Natural killer cell (primary cell): Measurements from ENCODE around the gene MYCBP. TPM values are rescaled to one million over a fixed set of nuclear protein-coding genes. Genes with fewer than 3 reads are reported as not detected.

ENCODE experiments used
- ATAC-seq, 3 donors: fragments of 150-1000 bp in 2 of 3; fragments of 200-7000 bp in 1 of 3; cut with Tn5 transposase; 1 replicate in 1 of 3; 2 replicates in 2 of 3; pipeline ENCODE4 v1.10.0; 2021; ENCODE audit warnings: mild to moderate bottlenecking in 2 of 3, moderate library complexity in 2 of 3
- DNase-seq, 2 donors: peaks; one replicate each; pipeline versions ENCODE4 v3.0.0 to v3.0.0-alpha.2; 2013 to 2021; ENCODE audit warnings: mixed read lengths in 1 of 2
- H3K27ac ChIP-seq: one replicate; pipeline ENCODE4 v1.5.1; 2013; ENCODE audit warnings: mild to moderate bottlenecking, low read length
- H3K27me3 ChIP-seq: one replicate; pipeline ENCODE4 v1.6.1; 2013; ENCODE audit warnings: low read length; ENCODE audit not compliant: control insufficient read depth, insufficient read depth
- H3K36me3 ChIP-seq: one replicate; pipeline ENCODE4 v1.6.1; 2013; ENCODE audit warnings: low read length; ENCODE audit not compliant: control insufficient read depth, insufficient read depth
- H3K4me1 ChIP-seq: one replicate; pipeline ENCODE4 v1.6.1; 2013; ENCODE audit warnings: low read length; ENCODE audit not compliant: control insufficient read depth, insufficient read depth
- H3K4me3 ChIP-seq: one replicate; pipeline ENCODE4 v1.5.1; 2013; ENCODE audit warnings: low read length
- H3K9me3 ChIP-seq: one replicate; pipeline ENCODE4 v1.6.1; 2013; ENCODE audit warnings: low read length; ENCODE audit not compliant: control insufficient read depth, insufficient read depth
- H3K27ac Mint-ChIP-seq, 2 donors: one replicate each; pipeline ENCODE4 v1.8.0; 2022; ENCODE audit warnings: mild to moderate bottlenecking in 2 of 2, mixed read lengths in 2 of 2, moderate library complexity in 1 of 2
- H3K27me3 Mint-ChIP-seq, 2 donors: one replicate each; pipeline ENCODE4 v1.8.0; 2022; ENCODE audit warnings: low read depth in 2 of 2, mixed read lengths in 2 of 2
- H3K36me3 Mint-ChIP-seq: one replicate; pipeline ENCODE4 v1.8.0; 2022; ENCODE audit warnings: mixed read lengths
- H3K4me1 Mint-ChIP-seq, 2 donors: one replicate each; pipeline ENCODE4 v1.8.0; 2022; ENCODE audit warnings: mixed read lengths in 2 of 2
- H3K4me3 Mint-ChIP-seq: one replicate; pipeline ENCODE4 v1.8.0; 2022; ENCODE audit warnings: mild to moderate bottlenecking, moderate library complexity, mixed read lengths
- H3K9me3 Mint-ChIP-seq, 2 donors: one replicate each; pipeline ENCODE4 v1.8.0; 2022; ENCODE audit warnings: mixed read lengths in 2 of 2
- CTCF ChIP-seq: fragments of 200-600 bp; IDR thresholded peaks from one replicate; pipeline ENCODE4 v1.8.0; 2022; ENCODE audit warnings: antibody characterized with exemption
- WGBS: methylation state at CpG from one replicate; pipeline ENCODE4 v1.1.7; 2013; ENCODE audit warnings: missing lambda C conversion rate; ENCODE audit not compliant: insufficient coverage; 5-methylcytosine and 5-hydroxymethylcytosine counted together
- intact Hi-C: fragments of 100-400 bp; cut with micrococcal nuclease; formaldehyde crosslinking; loops from one replicate; pipeline ENCODE4 v1.14.2; 2022
- total RNA-seq, 4 donors: library from RNA; stranded (reverse); fragments of 120-200 nt in 1 of 4; gene quantifications; one replicate each; pipeline versions ENCODE4 v1.2.3 to v1.2.4, GENCODE V29; 2013 to 2022

Gene MYCBP
- total RNA-seq, 3 donors from 2014 or later (not counting 1 experiment from before 2014, with no cell fraction given), result 5.7 to 11.4 (median 8.9) TPM

GRCh38 chr1:38812981-38813380, 60.2 kb downstream of the MYCBP start:
- peaks cover 49 to 65% of the 10 kb centered on the region in 2 donors for H3K27me3 Mint-ChIP-seq
- 73% methylated on average over 4 of the region's 5 CpGs for WGBS
- intact Hi-C loops, result no loop called here

More at GRCh38 chr1:38812981-38813380, 60.2 kb downstream of the MYCBP start:
- Mint-ChIP-seq H3K9me3 (no peaks in the 10 kb centered on the region), H3K36me3 (no peaks in the 10 kb centered on the region), H3K4me1 (no peaks in the 10 kb centered on the region), H3K4me3 (no peak overlapping the region), H3K27ac (no peak overlapping the region)
- Histone ChIP-seq H3K4me1 (peaks cover 4% of the 10 kb centered on the region), H3K4me3 (no peak overlapping the region), H3K36me3 (no peaks in the 10 kb centered on the region), H3K27ac (no peak overlapping the region), H3K9me3 (peaks cover 8% of the 10 kb centered on the region), H3K27me3 (peaks cover 21% of the 10 kb centered on the region)
- no peak for TF ChIP-seq CTCF
- ATAC-seq (no peak), DNase-seq (no peak)

Other genes starting within 250 kb of the MYCBP start
- 10 to 100 TPM; 15.9 to 24.9 (median 22.0) TPM for gene RRAGC, start 13.6 kb downstream of the MYCBP start, total RNA-seq
- not detected for gene GJA9, start 8.2 kb upstream of the MYCBP start, total RNA-seq
- not detected for gene RHBDL2, start 68.5 kb upstream of the MYCBP start, total RNA-seq
- gene AKIRIN1, start 117.9 kb upstream of the MYCBP start, total RNA-seq, result 10 to 100 TPM; 70.4 to 80.7 (median 73.2) TPM
- 10 to 100 TPM; 63.6 to 72.9 (median 71.1) TPM for gene NDUFS5, start 153.0 kb upstream of the MYCBP start, total RNA-seq